HG03175 (cell line): ENCODE data around the gene C22orf15.
"Not testable (repeated sequence)": the region's sequence is repeated elsewhere in the genome, so short reads cannot be mapped to it uniquely, and the experiment has no call there.

Source experiments
- ATAC-seq: cut with Tn5 transposase; IDR thresholded peaks from one replicate; pipeline ENCODE4 v1.9.1; 2021; ENCODE audit warnings: mild to moderate bottlenecking, moderate library complexity; ENCODE audit not compliant: unreplicated experiment

C22orf15 gene

GRCh38 chr22:23762842-23763578, at the start of gene C22orf15:
C22orf15 (plus strand) TSS chr22:23762990; CDS start chr22:23763307, 317 bp downstream.
- no peak for ATAC-seq

GRCh38 chr22:23713696-23714595, 48.8 kb upstream of the C22orf15 start:
- no peak for ATAC-seq

GRCh38 chr22:23714596-23715578, 47.9 kb upstream of the C22orf15 start:
- no peak for ATAC-seq

- no peak for ATAC-seq
Measured at GRCh38 chr22:23715806-23716375, 46.9 kb upstream of the C22orf15 start.

- ATAC-seq = peak; percentile 75
Measured at GRCh38 chr22:23716811-23717801, 45.7 kb upstream of the C22orf15 start.

- no peak for ATAC-seq
Measured at GRCh38 chr22:23718371-23719165, 44.2 kb upstream of the C22orf15 start.

GRCh38 chr22:23720855-23721254, 41.9 kb upstream of the C22orf15 start:
- ATAC-seq = no peak

GRCh38 chr22:23722160-23722559, 40.6 kb upstream of the C22orf15 start:
- ATAC-seq = no peak

GRCh38 chr22:23722724-23723123, 40.1 kb upstream of the C22orf15 start:
- no peak for ATAC-seq

- ATAC-seq = not testable (repeated sequence)
Measured at GRCh38 chr22:23728108-23728507, 34.7 kb upstream of the C22orf15 start.

GRCh38 chr22:23737696-23738095, 25.1 kb upstream of the C22orf15 start:
- ATAC-seq = no peak

GRCh38 chr22:23742505-23743264, 20.1 kb upstream of the C22orf15 start:
- no peak for ATAC-seq

- ATAC-seq = no peak
Measured at GRCh38 chr22:23743303-23743705, 19.5 kb upstream of the C22orf15 start.

- ATAC-seq = no peak
Measured at GRCh38 chr22:23744001-23744400, 18.8 kb upstream of the C22orf15 start.

GRCh38 chr22:23744485-23744884, 18.3 kb upstream of the C22orf15 start:
- no peak for ATAC-seq

- ATAC-seq = no peak
Measured at GRCh38 chr22:23745791-23746190, 17.0 kb upstream of the C22orf15 start.

GRCh38 chr22:23749841-23750301, 12.9 kb upstream of the C22orf15 start:
- ATAC-seq = no peak

GRCh38 chr22:23750367-23750713, 12.4 kb upstream of the C22orf15 start:
- ATAC-seq = no peak
